ENCODE results near the gene MMS22L. TPM values are rescaled to one million over a fixed set of nuclear protein-coding genes. Genes with fewer than 3 reads are reported as not detected.

Gene MMS22L
- total RNA-seq, 2 experiments from 2014 or later: 34.1 to 34.7 TPM

GRCh38 chr6:97094376-97094775 lies 188.6 kb downstream of the MMS22L start:
- H3K4me3 Mint-ChIP-seq: no peak overlapping the region
- POLR2A ChIA-PET: no interaction called here
- no peaks in the 10 kb centered on the region for H3K4me1 Mint-ChIP-seq (ENCODE audit: low read depth)
- H3K36me3 Mint-ChIP-seq (ENCODE audit: low read depth): no peaks in the 10 kb centered on the region
- no peak for TF ChIP-seq CTCF (IDR thresholded peaks at IDR 0.05)
- DNase-seq (no peak), ATAC-seq (no peak)
- no peak overlapping the region for H3K27ac Mint-ChIP-seq
- H3K9me3 Mint-ChIP-seq: no peaks in the 10 kb centered on the region
- H3K27me3 Mint-ChIP-seq: no peaks in the 10 kb centered on the region
- intact Hi-C loops (cut with micrococcal nuclease): no loop called here
- CTCF ChIA-PET: interaction anchor here (1.8 kb wide), 1 partner anchor 92 kb away, joined by 5 read pairs; no protein-coding TSS in a partner anchor

- no peak for ATAC-seq
- POLR2A ChIA-PET: no interaction called here
- TF ChIP-seq CTCF (IDR thresholded peaks at IDR 0.05): no peak
- CTCF ChIA-PET: no interaction called here
- Mint-ChIP-seq H3K27me3 (no peaks in the 10 kb centered on the region), H3K27ac (no peak overlapping the region), H3K4me1 (ENCODE audit: low read depth) (no peaks in the 10 kb centered on the region), H3K9me3 (no peaks in the 10 kb centered on the region), H3K4me3 (no peak overlapping the region), H3K36me3 (ENCODE audit: low read depth) (no peaks in the 10 kb centered on the region)
- intact Hi-C loops (cut with micrococcal nuclease): no loop called here
- no peak for DNase-seq
These were observed 190.2 kb downstream of the MMS22L start for GRCh38 chr6:97092673-97093305.

Measured in activated CD8-positive, alpha-beta T cell treated with anti-CD3 and anti-CD28 coated beads for 36 hours (primary cell).